ENCODE data around the gene RASGRF2.
"Not testable (repeated sequence)": the region's sequence is repeated elsewhere in the genome, so short reads cannot be mapped to it uniquely, and the experiment has no call there.

RASGRF2 gene

GRCh38 chr5:81121273-81121672 is 161.1 kb downstream of the RASGRF2 start:
- H3K4me3 ChIP-seq = no peak overlapping the region
- no peak overlapping the region for H3K27ac ChIP-seq

GRCh38 chr5:81121836-81122630 is 161.9 kb downstream of the RASGRF2 start:
- H3K4me3 ChIP-seq = no peak overlapping the region
- no peak overlapping the region for H3K27ac ChIP-seq

- H3K4me3 ChIP-seq, H3K27ac ChIP-seq: not testable (repeated sequence)
These were observed 164.5 kb downstream of the RASGRF2 start for GRCh38 chr5:81124689-81125088.

- no peak overlapping the region for H3K4me3 ChIP-seq
- H3K27ac ChIP-seq = no peak overlapping the region
These were observed 165.8 kb downstream of the RASGRF2 start for GRCh38 chr5:81125959-81126358.

GRCh38 chr5:81128416-81128815 is 168.3 kb downstream of the RASGRF2 start:
- no peak overlapping the region for H3K27ac ChIP-seq
- H3K4me3 ChIP-seq = no peak overlapping the region

- Histone ChIP-seq H3K4me3 (no peak overlapping the region), H3K27ac (no peak overlapping the region)
These were observed 172.2 kb downstream of the RASGRF2 start for GRCh38 chr5:81132381-81132780.

GRCh38 chr5:81134066-81134465 is 173.9 kb downstream of the RASGRF2 start:
- Histone ChIP-seq H3K27ac (no peak overlapping the region), H3K4me3 (no peak overlapping the region)

- Histone ChIP-seq H3K4me3 (no peak overlapping the region), H3K27ac (no peak overlapping the region)
These were observed 174.4 kb downstream of the RASGRF2 start for GRCh38 chr5:81134566-81134965.

GRCh38 chr5:81136557-81136956 is 176.4 kb downstream of the RASGRF2 start:
- Histone ChIP-seq H3K4me3 (no peak overlapping the region), H3K27ac (no peak overlapping the region)

- no peak overlapping the region for H3K4me3 ChIP-seq
- H3K27ac ChIP-seq = no peak overlapping the region
These were observed 177.7 kb downstream of the RASGRF2 start for GRCh38 chr5:81137833-81138232.

GRCh38 chr5:81140441-81140840 is 180.3 kb downstream of the RASGRF2 start:
- Histone ChIP-seq H3K4me3 (no peak overlapping the region), H3K27ac (no peak overlapping the region)

- Histone ChIP-seq H3K27ac (no peak overlapping the region), H3K4me3 (no peak overlapping the region)
These were observed 180.8 kb downstream of the RASGRF2 start for GRCh38 chr5:81140943-81141342.

- Histone ChIP-seq H3K4me3 (no peak overlapping the region), H3K27ac (no peak overlapping the region)
These were observed 181.9 kb downstream of the RASGRF2 start for GRCh38 chr5:81142108-81142507.

- H3K27ac ChIP-seq = no peak overlapping the region
- H3K4me3 ChIP-seq = no peak overlapping the region
These were observed 185.3 kb downstream of the RASGRF2 start for GRCh38 chr5:81145329-81145935.

GRCh38 chr5:81146031-81146430 is 185.9 kb downstream of the RASGRF2 start:
- no peak overlapping the region for H3K27ac ChIP-seq
- no peak overlapping the region for H3K4me3 ChIP-seq

- Histone ChIP-seq H3K4me3 (no peak overlapping the region), H3K27ac (no peak overlapping the region)
These were observed 187.1 kb downstream of the RASGRF2 start for GRCh38 chr5:81147011-81147885.

- Histone ChIP-seq H3K27ac (no peak overlapping the region), H3K4me3 (no peak overlapping the region)
These were observed 187.9 kb downstream of the RASGRF2 start for GRCh38 chr5:81147886-81148571.

GRCh38 chr5:81151546-81151945 is 191.4 kb downstream of the RASGRF2 start:
- Histone ChIP-seq H3K4me3 (no peak overlapping the region), H3K27ac (no peak overlapping the region)

GRCh38 chr5:81154725-81155124 is 194.6 kb downstream of the RASGRF2 start:
- Histone ChIP-seq H3K4me3 (no peak overlapping the region), H3K27ac (no peak overlapping the region)

GRCh38 chr5:81156732-81157131 is 196.6 kb downstream of the RASGRF2 start:
- no peak overlapping the region for H3K4me3 ChIP-seq
- no peak overlapping the region for H3K27ac ChIP-seq

All from skin epidermis (tissue), 12 donors.